Frontal cortex (tissue), 4 donors: Measurements from ENCODE around the gene AK3. TPM values are rescaled to one million over a fixed set of nuclear protein-coding genes. Genes with fewer than 3 reads are reported as not detected.
"Not testable (repeated sequence)": the region's sequence is repeated elsewhere in the genome, so short reads cannot be mapped to it uniquely, and the experiment has no call there.

ENCODE experiments used
- DNase-seq, 2 donors: peaks; one replicate each; pipeline ENCODE4 v3.0.0; 2012; ENCODE audit warnings: low spot score in 2 of 2
- FAIRE-seq: peaks from 2 replicates; lab custom pipeline; 2012; peaks lifted over from hg19 to GRCh38; lab: Jason Lieb, UNC
- total RNA-seq: library from RNA; depleted of rRNA; stranded (reverse); fragments of >200 nt; gene quantifications from one replicate; pipeline ENCODE4 v1.2.3, GENCODE V29; 2014
- donor health status: control.
- donor health status: control.
- donor health status: control.

Gene AK3
- 26.9 TPM for total RNA-seq

DNA sequence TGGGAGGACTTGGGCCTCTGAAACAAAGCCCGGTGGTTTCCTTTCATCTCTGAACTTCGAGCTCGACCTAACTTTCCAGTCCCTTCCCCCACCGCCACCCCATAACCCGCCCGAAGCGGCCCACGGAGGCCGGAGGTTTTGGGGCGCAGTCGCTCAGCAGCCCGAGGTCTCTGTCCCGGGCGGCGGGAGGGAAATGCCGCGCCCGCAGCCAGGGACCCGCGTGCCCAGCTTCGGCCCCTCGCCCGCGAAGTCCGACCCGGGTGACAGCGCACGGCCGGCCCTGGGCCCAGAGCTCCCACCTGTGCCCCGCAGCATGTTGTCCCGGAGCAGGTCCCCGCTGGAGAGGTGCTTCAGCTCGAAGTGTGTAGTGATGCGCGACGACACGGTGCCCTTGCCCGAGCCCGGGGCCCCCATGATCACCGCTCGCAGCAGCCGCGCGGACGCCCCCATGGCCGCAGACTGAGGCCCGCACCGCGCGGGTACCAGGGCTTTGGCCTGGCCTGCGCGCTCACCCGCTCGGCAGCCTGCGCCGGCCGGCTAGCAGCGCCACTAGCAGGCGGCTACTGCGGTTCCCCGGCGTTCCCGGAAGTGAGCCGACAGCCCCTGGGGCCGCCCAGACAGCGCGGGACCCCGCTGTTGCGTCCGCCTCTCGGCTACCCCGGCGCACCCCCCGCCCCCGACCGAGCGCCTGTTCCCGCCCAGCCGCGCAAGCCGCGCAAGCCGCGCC lies at the start of gene AK3:
TSS of gene AK3 (minus strand) at position 565 of the 727 bp plus-strand sequence. CDS start at position 450, 115 bp downstream.
- FAIRE-seq = no peak
- DNase-seq = peak; percentile 93

DNA sequence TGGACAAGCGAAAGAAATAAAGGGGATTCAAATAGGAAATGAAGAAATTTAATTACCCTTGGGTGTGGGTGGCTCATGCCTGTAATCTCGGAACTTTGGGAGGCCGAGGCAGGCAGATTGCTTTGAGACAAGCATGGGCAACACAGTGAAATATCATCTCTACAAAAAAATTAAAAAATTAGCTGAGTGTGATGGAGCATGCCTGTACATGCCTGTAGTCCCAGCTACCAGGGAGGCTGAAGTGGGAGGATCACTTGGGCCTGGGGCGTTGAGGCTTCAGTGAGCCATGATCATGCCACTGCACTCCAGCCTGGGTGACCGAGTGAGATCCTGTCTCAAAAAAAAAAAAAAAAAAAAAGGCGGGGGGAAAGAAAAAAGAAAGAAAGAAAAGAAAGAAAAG lies 47.7 kb upstream of the AK3 start:
- FAIRE-seq = no peak
- no peak for DNase-seq

DNA sequence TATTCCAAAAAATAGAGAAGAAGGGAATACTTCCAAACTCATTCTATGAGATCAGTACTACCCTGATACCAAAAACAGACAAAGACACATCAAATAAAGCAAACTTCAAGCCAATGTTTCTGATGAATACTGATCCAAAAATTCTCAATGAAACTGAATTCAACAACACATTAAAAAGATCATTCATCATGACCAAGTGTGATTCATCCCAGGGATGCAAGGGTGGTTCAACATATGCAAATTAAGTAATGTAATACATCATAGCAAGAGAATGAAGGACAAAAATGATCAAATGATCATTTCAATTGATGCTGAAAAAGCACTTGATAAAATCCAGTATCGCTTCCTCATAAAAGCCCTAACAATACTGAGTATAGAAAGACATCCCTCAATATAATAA lies 46.9 kb upstream of the AK3 start:
- FAIRE-seq = no peak
- no peak for DNase-seq

DNA sequence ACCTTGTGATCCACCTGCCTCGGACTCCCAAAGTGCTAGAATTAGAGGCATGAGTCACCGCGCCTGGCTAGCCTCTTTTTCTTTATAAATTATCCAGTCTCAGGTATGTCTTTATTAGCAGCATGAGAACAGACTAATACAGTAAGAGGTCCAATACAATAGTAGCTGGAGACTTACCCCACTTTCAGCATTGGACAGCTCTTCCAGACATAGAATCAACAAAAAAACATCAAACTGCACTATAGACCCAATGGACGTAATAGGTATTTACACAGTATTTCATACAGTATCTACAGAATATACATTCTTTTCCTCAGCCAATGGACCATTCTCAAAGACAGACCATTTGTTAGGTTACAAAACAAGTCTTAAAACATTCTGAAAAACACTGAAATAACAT lies 45.6 kb upstream of the AK3 start:
- DNase-seq (no peak), FAIRE-seq (no peak)

DNA sequence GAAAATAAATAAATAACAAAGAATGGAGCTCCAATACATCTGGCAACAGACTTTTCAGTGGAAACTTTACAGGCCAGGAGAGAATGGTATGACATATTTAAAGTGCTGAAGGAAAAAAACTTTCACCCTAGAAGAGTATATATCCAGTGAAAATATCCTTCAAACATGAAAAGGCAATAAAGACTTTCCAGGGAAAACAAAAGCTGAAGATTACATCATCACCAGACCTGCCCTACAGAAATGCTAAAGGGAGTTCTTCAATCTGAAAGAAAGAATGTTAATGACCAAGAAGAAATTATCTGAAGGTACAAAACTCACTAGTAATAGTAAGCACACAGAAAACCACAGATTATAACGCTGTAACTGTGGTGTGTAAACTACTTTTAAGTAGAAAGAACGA lies 43.4 kb upstream of the AK3 start:
- FAIRE-seq (no peak), DNase-seq (no peak)

DNA sequence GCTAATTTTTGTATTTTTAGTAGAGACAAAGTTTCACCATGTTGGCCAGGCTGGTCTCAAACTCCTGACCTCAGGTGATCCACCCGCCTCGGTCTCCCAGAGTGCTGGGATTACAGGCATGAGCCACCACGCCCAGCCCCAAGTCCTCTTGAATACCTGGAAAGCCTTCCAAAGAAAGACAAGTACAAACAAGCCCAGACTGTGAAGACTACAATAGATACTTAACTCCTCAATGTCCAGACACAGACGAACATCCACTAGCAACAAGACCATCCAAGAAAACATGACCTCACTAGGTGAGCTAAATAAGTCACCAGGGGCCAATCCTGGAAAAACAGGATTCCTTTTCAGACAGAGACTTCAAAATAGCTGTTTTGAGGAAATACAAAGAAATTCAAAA lies 42.2 kb upstream of the AK3 start:
- not testable (repeated sequence) for FAIRE-seq, DNase-seq

DNA sequence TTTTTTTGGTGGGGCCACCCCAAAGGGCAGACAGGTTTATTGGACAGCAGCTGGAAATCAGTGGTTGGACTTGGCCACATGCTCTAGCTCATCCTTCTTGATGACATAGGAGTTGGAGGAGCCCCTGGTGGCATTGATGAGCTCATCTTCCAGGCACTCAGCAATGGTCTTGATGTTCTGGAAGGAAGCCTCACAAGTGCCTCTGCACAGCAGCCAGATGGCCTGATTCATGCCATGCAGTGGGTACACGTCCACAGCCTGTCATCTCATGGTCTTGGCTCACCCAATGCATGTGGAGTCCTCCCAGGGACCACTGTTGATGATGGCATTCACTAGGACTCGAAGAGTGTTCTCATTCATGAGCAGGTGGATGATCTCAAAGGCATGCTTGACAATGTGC lies 40.4 kb upstream of the AK3 start:
- no peak for DNase-seq
- no peak for FAIRE-seq

DNA sequence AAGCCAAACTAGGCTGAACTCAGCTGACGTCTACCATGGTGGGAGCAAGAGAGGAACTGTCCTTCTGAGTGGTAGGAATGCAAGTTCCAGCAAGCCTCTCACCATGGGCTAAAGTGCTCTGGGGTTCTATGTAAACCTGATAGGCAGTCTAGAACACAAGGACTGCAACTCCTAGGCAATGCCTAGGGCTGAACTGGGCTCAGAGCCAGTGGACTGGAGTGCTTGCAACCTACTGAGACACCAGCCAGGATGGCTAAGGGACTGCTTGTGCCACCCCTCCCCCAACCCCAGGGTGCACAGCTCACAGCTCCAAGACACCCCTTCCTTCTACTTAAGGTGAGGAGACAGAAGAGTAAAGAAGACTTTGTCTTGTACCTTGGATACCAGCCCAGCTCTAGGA lies 39.6 kb upstream of the AK3 start:
- DNase-seq = no peak
- no peak for FAIRE-seq

DNA sequence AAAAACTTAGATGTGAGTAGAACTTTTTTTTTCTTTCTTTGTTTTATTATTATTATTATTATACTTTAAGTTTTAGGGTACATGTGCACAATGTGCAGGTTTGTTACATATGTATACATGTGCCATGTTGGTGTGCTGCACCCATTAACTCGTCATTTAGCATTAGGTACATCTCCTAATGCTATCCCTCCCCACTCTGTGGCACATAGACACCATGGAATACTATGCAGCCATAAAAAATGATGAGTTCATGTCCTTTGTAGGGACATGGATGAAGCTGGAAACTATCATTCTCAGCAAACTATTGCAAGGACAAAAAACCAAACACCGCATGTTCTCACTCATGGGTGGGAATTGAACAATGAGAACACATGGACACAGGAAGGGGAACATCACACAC lies 34.0 kb upstream of the AK3 start:
- FAIRE-seq, DNase-seq: not testable (repeated sequence)

DNA sequence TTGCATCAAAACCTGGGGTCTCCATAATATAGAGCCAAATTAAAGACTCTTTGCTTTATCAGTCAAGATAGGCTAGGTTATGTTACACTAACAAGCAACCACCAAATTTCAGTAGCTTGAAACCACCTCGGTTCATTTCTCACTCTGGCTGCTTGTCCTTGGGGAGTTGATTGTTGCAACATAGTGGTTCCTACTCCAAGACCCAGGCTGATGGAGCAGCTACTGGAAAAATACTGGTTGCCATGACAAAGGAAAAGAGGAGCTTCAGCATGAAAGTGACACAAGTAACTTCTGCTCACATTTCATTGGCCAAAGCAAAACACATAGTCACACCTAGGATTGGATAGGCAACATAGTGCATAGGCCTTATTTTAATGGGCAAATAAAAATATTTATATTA lies 33.2 kb upstream of the AK3 start:
- FAIRE-seq = no peak
- DNase-seq = no peak

DNA sequence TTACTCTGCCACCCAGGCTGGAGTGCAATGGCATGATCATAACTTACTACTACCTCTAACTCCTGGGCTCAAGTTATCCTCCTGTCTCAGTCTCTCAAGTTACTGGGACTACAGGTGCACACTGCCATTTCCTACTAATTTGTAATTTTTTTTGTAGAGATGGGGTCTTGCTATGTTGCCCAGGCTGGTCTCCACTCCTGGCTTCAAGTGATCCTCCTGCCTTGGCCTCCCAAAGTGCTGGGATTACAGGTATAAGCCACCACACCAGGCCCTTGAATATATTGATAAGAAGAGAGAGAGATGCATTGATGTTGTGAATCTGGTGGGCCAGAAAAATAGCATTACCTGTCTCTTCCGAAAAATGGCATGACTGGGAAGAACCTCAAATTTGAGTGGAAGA lies 30.8 kb upstream of the AK3 start:
- DNase-seq = no peak
- FAIRE-seq = no peak

DNA sequence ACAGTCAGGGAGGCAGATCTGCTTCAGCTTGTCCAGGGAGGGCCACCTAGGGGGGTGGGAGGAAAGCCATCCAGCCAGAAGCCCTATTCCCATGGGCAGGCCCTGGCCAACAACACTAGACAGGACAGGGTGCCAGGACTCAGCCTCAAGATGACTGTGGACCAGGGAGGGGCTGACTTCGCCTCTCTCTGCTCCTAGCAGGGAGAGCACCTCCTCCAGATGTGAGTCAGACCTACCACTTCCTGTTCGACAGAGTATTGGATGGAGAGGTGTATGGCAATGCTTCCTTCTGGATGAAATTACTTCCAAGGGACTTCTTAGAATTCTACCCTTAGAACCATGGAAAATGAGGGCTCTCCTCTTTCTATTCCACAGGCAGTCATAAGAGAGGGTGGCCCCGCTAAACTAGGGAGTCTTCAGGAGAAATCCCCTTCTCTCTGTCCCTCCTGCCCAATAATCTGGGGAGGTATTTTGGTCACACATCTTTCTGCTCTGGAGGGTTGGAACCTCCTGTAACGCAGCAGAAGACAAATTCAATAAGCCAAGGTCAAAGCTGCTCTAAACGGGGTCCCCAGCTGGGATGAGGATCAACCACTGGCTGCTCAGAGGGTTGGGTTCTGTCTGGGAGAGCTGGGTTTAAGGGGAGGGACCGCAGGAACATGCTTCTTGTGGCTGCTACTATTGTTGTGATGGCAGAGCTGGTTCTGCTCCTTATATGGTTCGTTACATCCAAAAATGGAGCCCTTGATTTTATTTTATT lies 28.5 kb upstream of the AK3 start:
- FAIRE-seq (no peak), DNase-seq (no peak)

DNA sequence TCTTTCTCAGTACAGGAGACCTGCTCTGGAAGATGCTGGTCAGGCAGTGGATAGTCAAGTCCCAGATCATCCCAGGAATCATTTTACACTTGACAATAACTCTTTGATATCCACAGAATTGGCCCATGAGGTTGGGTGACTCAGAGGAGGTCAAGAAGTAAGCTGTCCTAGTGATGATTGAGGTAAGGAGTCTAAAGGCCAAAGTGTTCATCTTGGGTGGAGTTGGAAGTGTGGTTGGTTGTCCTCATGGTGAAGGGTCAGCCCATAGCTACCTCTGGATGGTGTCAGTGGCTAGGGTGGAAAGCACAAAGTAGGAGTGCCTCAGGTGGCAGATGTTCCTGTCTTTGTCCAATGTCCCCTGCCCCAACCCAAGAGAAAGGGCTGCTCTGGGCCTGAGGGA lies 27.7 kb upstream of the AK3 start:
- FAIRE-seq (no peak), DNase-seq (no peak)

DNA sequence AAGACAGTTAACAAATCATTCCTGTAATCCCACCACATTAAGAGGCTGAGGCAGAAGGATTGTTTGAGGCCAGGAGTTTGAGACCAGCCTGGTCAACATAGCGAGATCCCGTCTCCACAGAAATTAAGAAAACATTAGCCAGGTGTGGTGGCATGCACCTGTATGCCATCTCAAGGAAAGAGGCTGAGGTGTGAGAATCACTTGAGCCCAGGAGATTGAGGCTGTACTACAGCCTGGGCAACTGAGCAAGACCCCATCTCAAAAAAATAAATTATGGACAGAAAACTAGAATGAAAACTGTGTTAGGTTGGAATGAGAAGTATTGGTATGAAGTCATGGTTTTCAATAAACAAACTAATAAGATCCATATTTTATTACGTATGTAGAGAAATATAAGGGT lies 23.0 kb upstream of the AK3 start:
- no peak for FAIRE-seq

DNA sequence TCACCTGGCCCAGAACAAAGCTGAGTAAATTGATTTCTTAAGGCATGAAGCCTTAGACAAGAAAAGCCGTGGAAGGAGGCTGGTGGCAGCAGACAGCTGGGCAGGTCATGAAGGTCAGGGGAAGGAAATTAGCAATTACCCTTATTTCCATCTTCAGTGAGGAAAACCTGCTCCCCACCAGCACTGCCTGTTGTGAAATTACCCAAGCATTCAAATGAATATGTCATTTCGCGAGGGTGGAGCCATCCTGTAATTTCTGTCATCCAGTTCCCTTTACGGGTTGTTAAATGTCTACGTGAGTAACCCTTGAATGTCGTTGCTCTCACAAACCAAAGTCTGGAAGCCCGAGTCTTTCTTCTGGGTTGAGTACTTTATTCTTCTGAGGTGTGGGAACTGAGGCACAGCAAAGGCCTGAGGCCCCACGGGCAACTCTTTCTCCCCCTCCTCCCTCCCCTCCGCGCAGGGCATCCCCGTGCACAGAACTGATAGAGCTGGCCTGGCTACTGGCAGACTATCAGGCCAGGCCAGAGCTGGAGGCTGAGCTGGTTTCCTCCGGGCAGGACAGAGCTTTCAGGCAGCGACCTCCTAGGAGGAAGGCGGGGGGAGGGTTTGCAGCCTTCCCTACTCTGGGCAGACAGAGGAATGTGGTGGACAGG lies 22.0 kb upstream of the AK3 start:
- no peak for FAIRE-seq
- no peak for DNase-seq

More for the DNA sequence above, 23.0 kb upstream of the AK3 start:
- no peak for DNase-seq

DNA sequence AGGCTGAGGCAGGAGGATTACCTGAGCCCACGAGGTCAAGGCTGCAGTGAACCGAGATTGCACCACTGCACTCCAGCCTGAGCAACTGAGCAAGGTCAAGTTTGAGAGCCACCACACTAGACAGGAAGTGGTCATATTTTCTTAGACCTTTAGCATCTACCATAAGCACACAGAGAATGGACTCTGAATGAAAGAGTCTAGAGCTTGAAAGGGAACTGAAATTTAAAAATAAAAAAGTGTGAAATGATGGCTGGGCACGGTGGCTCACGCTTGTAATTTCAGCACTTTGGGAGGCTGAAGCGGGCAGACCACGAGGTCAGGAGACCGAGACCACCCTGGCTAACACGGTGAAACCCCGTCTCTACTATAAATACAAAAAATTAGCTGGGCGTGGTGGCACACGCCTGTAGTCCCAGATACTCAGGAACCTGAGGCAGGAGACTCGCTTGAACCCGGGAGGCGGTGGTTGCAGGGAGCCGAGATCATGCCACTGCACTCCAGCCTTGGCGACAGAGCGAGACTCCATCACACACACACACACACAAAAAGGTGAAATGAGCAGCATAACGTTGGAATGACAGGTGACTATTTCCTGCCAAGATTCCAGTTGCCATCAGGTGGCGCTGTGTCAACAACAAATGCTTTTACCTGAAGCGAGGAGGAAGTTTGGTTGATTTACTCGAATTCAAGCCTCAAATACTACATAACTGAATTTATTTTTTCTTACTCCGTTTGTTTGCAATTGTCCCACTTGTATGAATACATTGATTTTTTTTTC lies 21.3 kb upstream of the AK3 start:
- FAIRE-seq = peak; percentile 23
- peak; percentile 24 to 57 for DNase-seq

DNA sequence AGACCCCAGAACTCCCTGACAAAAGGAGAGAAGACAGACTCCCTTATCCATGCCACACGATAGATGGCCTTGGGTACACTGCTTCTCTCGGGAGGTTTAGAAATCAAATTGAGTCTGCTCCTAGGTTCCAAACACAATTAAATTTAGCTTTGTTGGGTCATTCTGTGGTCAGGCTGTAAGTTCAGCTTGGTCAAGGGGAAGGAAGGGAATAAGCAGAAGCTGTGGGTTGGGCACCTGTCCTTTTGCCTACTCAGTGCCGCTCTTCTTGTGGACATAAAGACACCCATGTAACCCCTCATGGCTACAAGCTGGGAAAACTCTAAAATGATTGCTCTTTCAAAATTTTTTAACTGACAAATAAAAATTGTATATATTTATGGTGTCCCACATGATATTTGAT lies 19.1 kb upstream of the AK3 start:
- DNase-seq = no peak
- FAIRE-seq = no peak

DNA sequence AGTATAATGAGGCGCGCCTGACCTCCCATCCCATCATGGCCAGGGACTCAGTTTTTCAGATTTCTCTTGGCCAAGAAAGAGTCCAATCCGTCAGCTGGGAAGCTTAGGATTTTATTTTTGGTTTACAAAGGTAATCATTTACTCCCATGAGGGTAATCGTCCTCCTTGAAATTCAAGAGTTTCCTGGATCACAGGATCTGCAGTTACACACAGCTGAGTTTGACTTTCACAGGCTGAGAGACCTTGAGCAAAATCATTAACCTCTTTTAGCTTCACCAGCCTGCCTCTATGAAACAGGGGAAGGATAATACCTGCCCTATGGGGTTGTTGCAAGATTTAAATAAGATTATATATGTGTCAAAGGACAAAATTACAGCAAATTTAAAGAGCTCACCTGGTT lies 15.4 kb upstream of the AK3 start:
- FAIRE-seq (no peak), DNase-seq (no peak)

DNA sequence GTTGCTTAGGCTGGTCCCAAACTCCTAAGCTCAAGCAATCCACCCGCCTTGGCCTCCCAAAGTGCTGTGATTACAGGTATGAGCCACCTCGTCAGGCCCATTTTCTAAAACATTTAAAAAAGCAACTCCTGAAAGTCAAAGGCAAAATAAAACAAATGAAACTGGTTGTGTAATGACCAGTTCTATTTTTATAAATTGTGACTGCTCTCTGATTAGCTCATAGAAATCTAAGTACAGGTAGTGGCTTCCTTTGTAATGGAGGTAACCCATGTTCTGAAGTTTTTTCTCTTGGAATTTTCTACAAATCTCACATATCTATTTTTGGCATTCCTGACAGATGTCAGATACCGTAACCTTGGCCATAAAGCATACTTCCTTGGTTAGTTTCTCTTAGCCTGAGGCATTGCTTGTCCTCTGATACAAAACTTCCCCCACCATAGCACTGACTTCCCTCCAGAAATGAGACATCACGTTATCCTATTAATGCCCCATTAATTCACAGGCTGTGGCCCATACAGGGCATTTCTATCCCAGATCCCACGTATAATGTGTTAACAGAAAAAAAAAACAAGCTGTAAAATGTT lies 14.1 kb upstream of the AK3 start:
- DNase-seq (no peak), FAIRE-seq (no peak)

DNA sequence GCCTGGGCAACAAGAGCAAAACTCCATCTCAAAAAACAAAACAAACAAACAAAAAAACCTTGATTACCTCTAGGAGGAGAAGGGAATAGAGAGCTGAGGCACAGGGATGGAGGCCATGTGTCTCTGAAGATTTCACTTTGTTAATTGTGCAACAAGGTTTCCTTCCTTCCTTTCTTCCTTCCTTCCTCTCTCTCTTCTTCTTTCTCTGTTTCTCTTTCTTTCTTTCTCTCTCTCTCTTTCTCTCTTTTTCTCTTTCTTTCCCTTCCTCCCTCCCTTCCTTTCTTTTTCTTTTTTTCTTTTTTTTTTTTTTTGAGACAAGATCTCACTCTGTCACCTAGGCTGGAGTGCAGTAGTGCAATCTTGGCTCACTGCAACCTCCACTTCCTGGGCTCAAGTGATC lies 13.5 kb upstream of the AK3 start:
- not testable (repeated sequence) for DNase-seq, FAIRE-seq
